ENCODE measurements around the gene NPDC1.
"Not testable (repeated sequence)": the region's sequence is repeated elsewhere in the genome, so short reads cannot be mapped to it uniquely, and the experiment has no call there.

The NPDC1 gene

GRCh38 chr9:137074657-137075274 is 28.8 kb upstream of the NPDC1 start:
- no peak for DNase-seq

GRCh38 chr9:137073992-137074399 is 28.0 kb upstream of the NPDC1 start:
- no peak for DNase-seq

- DNase-seq: no peak
Observed at GRCh38 chr9:137071282-137071681, 25.3 kb upstream of the NPDC1 start.

- no peak for DNase-seq
Observed at GRCh38 chr9:137070906-137071275, 24.9 kb upstream of the NPDC1 start.

GRCh38 chr9:137070201-137070905 is 24.4 kb upstream of the NPDC1 start, which contains the start of gene SAPCD2:
SAPCD2 (minus strand) TSS chr9:137070557; CDS start chr9:137070460, 97 bp downstream.
- peak; percentile 87 for DNase-seq

GRCh38 chr9:137069508-137070091 is 23.6 kb upstream of the NPDC1 start:
- DNase-seq: no peak

- no peak for DNase-seq
Observed at GRCh38 chr9:137068539-137069507, 22.8 kb upstream of the NPDC1 start.

GRCh38 chr9:137067860-137068538 is 22.0 kb upstream of the NPDC1 start:
- peak; percentile 91 for DNase-seq

GRCh38 chr9:137066096-137066861 is 20.3 kb upstream of the NPDC1 start:
- no peak for DNase-seq

- no peak for DNase-seq
Observed at GRCh38 chr9:137065336-137065967, 19.5 kb upstream of the NPDC1 start.

- DNase-seq: no peak
Observed at GRCh38 chr9:137064880-137065164, 18.8 kb upstream of the NPDC1 start.

- DNase-seq: peak; percentile 51 to 64
Observed at GRCh38 chr9:137064027-137064879, 18.3 kb upstream of the NPDC1 start.

GRCh38 chr9:137063311-137064026 is 17.5 kb upstream of the NPDC1 start:
- DNase-seq: no peak

GRCh38 chr9:137062798-137063197 is 16.8 kb upstream of the NPDC1 start:
- DNase-seq: not testable (repeated sequence)

GRCh38 chr9:137062384-137062783 is 16.4 kb upstream of the NPDC1 start:
- DNase-seq: no peak

- DNase-seq: no peak
Observed at GRCh38 chr9:137058521-137059234, 12.7 kb upstream of the NPDC1 start.

- DNase-seq: no peak
Observed at GRCh38 chr9:137057545-137057944, 11.6 kb upstream of the NPDC1 start.

GRCh38 chr9:137056739-137057415 is 10.9 kb upstream of the NPDC1 start:
- DNase-seq: no peak
